Germinal center (tissue), 1 donor: Measurements from ENCODE around the gene AIF1.

Experiments used
- DNase-seq: peaks from one replicate; pipeline ENCODE4 v3.0.0; 2012; ENCODE audit warnings: mixed read lengths, low spot score

AIF1 gene

GRCh38 chr6:31620586-31621319 is 5.7 kb downstream of the AIF1 start, which contains the start of gene PRRC2A:
TSS of gene PRRC2A (plus strand) at chr6:31620715. CDS start at chr6:31622790, 2,075 bp downstream.
- DNase-seq, result no peak

GRCh38 chr6:31621320-31621939 is 6.4 kb downstream of the AIF1 start:
- no peak for DNase-seq

GRCh38 chr6:31621991-31622390 is 7.0 kb downstream of the AIF1 start:
- DNase-seq, result no peak

- no peak for DNase-seq
These were observed 7.7 kb downstream of the AIF1 start for GRCh38 chr6:31622684-31623091.

GRCh38 chr6:31624070-31624469 is 9.0 kb downstream of the AIF1 start:
- DNase-seq, result no peak

- no peak for DNase-seq
These were observed 11.9 kb downstream of the AIF1 start for GRCh38 chr6:31626952-31627351.

GRCh38 chr6:31627690-31628287 is 12.8 kb downstream of the AIF1 start:
- no peak for DNase-seq

- no peak for DNase-seq
These were observed 14.0 kb downstream of the AIF1 start for GRCh38 chr6:31629014-31629413.

GRCh38 chr6:31630177-31630934 is 15.3 kb downstream of the AIF1 start:
- no peak for DNase-seq

GRCh38 chr6:31631209-31631608 is 16.2 kb downstream of the AIF1 start:
- no peak for DNase-seq

- DNase-seq, result no peak
These were observed 16.7 kb downstream of the AIF1 start for GRCh38 chr6:31631681-31632278.

GRCh38 chr6:31632279-31632946 is 17.4 kb downstream of the AIF1 start:
- DNase-seq, result no peak

GRCh38 chr6:31633447-31633846 is 18.4 kb downstream of the AIF1 start:
- no peak for DNase-seq

- DNase-seq, result no peak
These were observed 19.1 kb downstream of the AIF1 start for GRCh38 chr6:31634131-31634530.

GRCh38 chr6:31634969-31635575 is 20.0 kb downstream of the AIF1 start:
- DNase-seq, result no peak

GRCh38 chr6:31636698-31637596 is 21.9 kb downstream of the AIF1 start:
- DNase-seq, result no peak

GRCh38 chr6:31639043-31639442 is 24.0 kb downstream of the AIF1 start:
- no peak for DNase-seq

- DNase-seq, result no peak
These were observed 24.4 kb downstream of the AIF1 start for GRCh38 chr6:31639449-31639861.

GRCh38 chr6:31640612-31641011 is 25.6 kb downstream of the AIF1 start:
- no peak for DNase-seq

- no peak for DNase-seq
These were observed 26.3 kb downstream of the AIF1 start for GRCh38 chr6:31641370-31641769.
